Fibroblast of lung (primary cell): ENCODE data around the gene TSPAN18. TPM values are rescaled to one million over a fixed set of nuclear protein-coding genes. Genes with fewer than 3 reads are reported as not detected.

Experiments used
- DNase-seq, 2 donors: peaks; one replicate each; pipeline versions ENCODE4 v3.0.0 to v3.0.0-alpha.2; 2010; ENCODE audit warnings: low read depth in 2 of 2
- H2AFZ ChIP-seq: 2 replicates; pipeline ENCODE4 v1.5.1; 2012; ENCODE audit warnings: low read length, control low read depth, inconsistent platforms
- H3K27ac ChIP-seq: 2 replicates; pipeline ENCODE4 v1.5.1; 2011; ENCODE audit warnings: low read length, control low read depth; ENCODE audit not compliant: insufficient read depth
- H3K27me3 ChIP-seq: 2 replicates; pipeline ENCODE4 v1.5.1; 2011; ENCODE audit warnings: mild to moderate bottlenecking, low read length; ENCODE audit not compliant: control insufficient read depth, insufficient read depth
- H3K36me3 ChIP-seq: 2 replicates; pipeline ENCODE4 v1.5.1; 2011; ENCODE audit warnings: low read length; ENCODE audit not compliant: control insufficient read depth, insufficient read depth
- H3K4me1 ChIP-seq: 2 replicates; pipeline ENCODE4 v1.5.1; 2011; ENCODE audit warnings: low read length; ENCODE audit not compliant: control insufficient read depth, insufficient read depth; ENCODE audit errors: extremely low read depth
- H3K4me2 ChIP-seq: 2 replicates; pipeline ENCODE4 v1.5.1; 2011; ENCODE audit warnings: low read length, control low read depth; ENCODE audit not compliant: insufficient read depth; ENCODE audit errors: extremely low read depth
- H3K4me3 ChIP-seq, 4 experiments: fragments of 200-600 bp in 1 of 4; sonication (generic) in 1 of 4; replicated peaks in 1 of 4; 2 replicates each; pipeline ENCODE4 v1.5.1; 2011 to 2016; ENCODE audit warnings: low read length in 4 of 4, low read depth in 3 of 4, mild to moderate bottlenecking in 3 of 4, control low read depth in 2 of 4, inconsistent platforms in 1 of 4, mixed read lengths in 1 of 4; ENCODE audit not compliant: insufficient read depth in 1 of 4; ENCODE audit errors: control extremely low read depth in 1 of 4
- H3K79me2 ChIP-seq: 2 replicates; pipeline ENCODE4 v1.5.1; 2012; ENCODE audit warnings: mild to moderate bottlenecking, low read length, inconsistent platforms; ENCODE audit not compliant: control insufficient read depth, insufficient read depth
- H3K9ac ChIP-seq: 2 replicates; pipeline ENCODE4 v1.5.1; 2011; ENCODE audit warnings: mild to moderate bottlenecking, low read length, control low read depth; ENCODE audit not compliant: insufficient read depth
- H3K9me3 ChIP-seq: 2 replicates; pipeline ENCODE4 v1.5.1; 2012; ENCODE audit warnings: low read depth, low read length; ENCODE audit not compliant: control insufficient read depth, insufficient read depth
- H4K20me1 ChIP-seq: 2 replicates; pipeline ENCODE4 v1.5.1; 2011; ENCODE audit warnings: low read length; ENCODE audit not compliant: control insufficient read depth, insufficient read depth; ENCODE audit errors: extremely low read depth
- CTCF ChIP-seq, 2 donors: IDR thresholded peaks in 1 of 2; conservative IDR thresholded peaks in 1 of 2; 1 replicate in 1 of 2; 2 replicates in 1 of 2; pipeline ENCODE4 v1.5.1; 2011 to 2012; ENCODE audit warnings: low read length in 2 of 2, control low read depth in 1 of 2, inconsistent platforms in 1 of 2, low read depth in 1 of 2, mild to moderate bottlenecking in 1 of 2
- EZH2 ChIP-seq: IDR thresholded peaks from 2 replicates; pipeline ENCODE4 v1.5.1; 2012; ENCODE audit warnings: low read length, control low read depth, mild to moderate bottlenecking; ENCODE audit errors: missing control alignments
- polyA plus RNA-seq, 2 donors: library from polyadenylated mRNA; depleted of rRNA in 1 of 2; stranded (reverse) in 1 of 2; unstranded in 1 of 2; fragments of >200 nt; gene quantifications; 2 replicates each; pipeline ENCODE4 v1.2.1, GENCODE V29; 2011 to 2012; ENCODE audit warnings: missing spikeins in 1 of 2
- total RNA-seq: library from RNA; depleted of rRNA; stranded (reverse); fragments of >200 nt; gene quantifications from 2 replicates; pipeline ENCODE4 v1.2.1, GENCODE V29; 2014

The TSPAN18 gene
- total and polyA plus RNA-seq, 2 donors (not counting 1 experiment from before 2014, with no cell fraction given): 0.15 TPM; not detected in 1

DNA sequence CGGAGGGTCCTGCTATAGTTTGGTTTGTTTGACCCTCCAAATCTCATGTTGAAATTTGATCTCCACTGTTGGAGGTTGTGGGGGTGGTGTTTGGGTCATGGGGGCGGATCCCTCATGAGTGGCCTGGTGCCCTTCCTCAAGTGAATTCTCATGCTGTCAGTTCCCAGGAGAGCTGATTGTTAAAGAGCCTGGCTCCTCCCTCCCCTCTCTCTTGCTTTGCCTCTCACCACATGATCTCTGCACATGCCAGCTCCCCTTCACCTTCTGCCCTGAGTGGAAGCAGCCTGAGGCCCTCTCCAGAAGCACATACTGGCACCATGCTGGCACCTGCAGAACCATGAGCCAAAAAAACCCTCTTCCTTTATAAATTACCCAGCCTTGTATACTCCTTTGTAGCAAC is 7.1 kb downstream of the TSPAN18 start:
- no peak overlapping the region for H3K4me3 ChIP-seq
- no peak for DNase-seq
- no peak overlapping the region for H3K4me2 ChIP-seq
- no peak overlapping the region for H3K9ac ChIP-seq
- no peaks in the 10 kb centered on the region for H4K20me1 ChIP-seq
- TF ChIP-seq EZH2 (no peak), CTCF (conservative IDR thresholded peaks at IDR 0.05 in 1 of 2, IDR thresholded peaks at IDR 0.05 in 1 of 2; ENCODE audit: low read depth in 1 of 2, low read length in 2 of 2) (no peak)
- H3K36me3 ChIP-seq: no peaks in the 10 kb centered on the region
- no peaks in the 10 kb centered on the region for H3K4me1 ChIP-seq
- no peak overlapping the region for H2AFZ ChIP-seq
- no peaks in the 10 kb centered on the region for H3K9me3 ChIP-seq
- no peak overlapping the region for H3K27ac ChIP-seq
- H3K27me3 ChIP-seq: peaks cover 18% of the 10 kb centered on the region
- H3K79me2 ChIP-seq: no peaks in the 10 kb centered on the region

GRCh38 chr11:44734843-44735381 is 8.2 kb downstream of the TSPAN18 start:
- TF ChIP-seq CTCF (conservative IDR thresholded peaks at IDR 0.05 in 1 of 2, IDR thresholded peaks at IDR 0.05 in 1 of 2; ENCODE audit: low read depth in 1 of 2, low read length in 2 of 2): no peak
- no peak for TF ChIP-seq EZH2
- H3K27me3 ChIP-seq: peaks cover 17% of the 10 kb centered on the region

DNA sequence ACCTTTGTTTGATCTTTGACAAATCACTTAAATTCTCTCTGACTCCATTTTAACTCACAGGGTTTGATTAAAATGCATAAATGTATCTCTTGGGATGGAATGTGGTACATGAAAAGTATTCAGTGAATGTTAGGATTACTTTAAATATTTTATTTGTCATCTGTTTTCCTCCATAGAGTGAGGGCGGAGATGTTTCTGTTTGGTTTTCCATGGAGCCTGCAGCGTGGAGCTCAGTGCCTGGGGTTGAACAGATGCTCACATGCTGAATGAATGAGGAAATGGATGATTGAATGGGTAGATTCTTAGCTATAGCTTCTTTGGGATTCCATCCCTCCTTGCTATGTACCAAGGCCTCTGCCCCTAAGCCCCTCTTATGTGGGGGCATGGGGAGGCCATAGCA is 10.0 kb downstream of the TSPAN18 start:
- Histone ChIP-seq H3K27ac (no peak overlapping the region), H3K36me3 (no peaks in the 10 kb centered on the region), H2AFZ (no peak overlapping the region), H3K79me2 (no peaks in the 10 kb centered on the region), H3K4me1 (no peaks in the 10 kb centered on the region), H3K9me3 (no peaks in the 10 kb centered on the region), H3K27me3 (peaks cover 25% of the 10 kb centered on the region), H3K9ac (no peak overlapping the region), H3K4me3 (no peak overlapping the region), H3K4me2 (no peak overlapping the region), H4K20me1 (no peaks in the 10 kb centered on the region)
- TF ChIP-seq EZH2: no peak
- no peak for TF ChIP-seq CTCF (conservative IDR thresholded peaks at IDR 0.05 in 1 of 2, IDR thresholded peaks at IDR 0.05 in 1 of 2; ENCODE audit: low read depth in 1 of 2, low read length in 2 of 2)
- no peak for DNase-seq

More at GRCh38 chr11:44734843-44735381, 8.2 kb downstream of the TSPAN18 start:
- Histone ChIP-seq H2AFZ (no peak overlapping the region), H3K4me3 (no peak overlapping the region), H3K79me2 (no peaks in the 10 kb centered on the region), H3K9me3 (no peaks in the 10 kb centered on the region), H3K4me2 (no peak overlapping the region), H3K9ac (no peak overlapping the region), H4K20me1 (no peaks in the 10 kb centered on the region), H3K27ac (no peak overlapping the region), H3K36me3 (no peaks in the 10 kb centered on the region), H3K4me1 (no peaks in the 10 kb centered on the region)
- DNase-seq: no peak
